ENCODE results near the gene ZNF800. TPM values are rescaled to one million over a fixed set of nuclear protein-coding genes. Genes with fewer than 3 reads are reported as not detected.
"Not testable (repeated sequence)": the region's sequence is repeated elsewhere in the genome, so short reads cannot be mapped to it uniquely, and the experiment has no call there.

Gene ZNF800, protein sequence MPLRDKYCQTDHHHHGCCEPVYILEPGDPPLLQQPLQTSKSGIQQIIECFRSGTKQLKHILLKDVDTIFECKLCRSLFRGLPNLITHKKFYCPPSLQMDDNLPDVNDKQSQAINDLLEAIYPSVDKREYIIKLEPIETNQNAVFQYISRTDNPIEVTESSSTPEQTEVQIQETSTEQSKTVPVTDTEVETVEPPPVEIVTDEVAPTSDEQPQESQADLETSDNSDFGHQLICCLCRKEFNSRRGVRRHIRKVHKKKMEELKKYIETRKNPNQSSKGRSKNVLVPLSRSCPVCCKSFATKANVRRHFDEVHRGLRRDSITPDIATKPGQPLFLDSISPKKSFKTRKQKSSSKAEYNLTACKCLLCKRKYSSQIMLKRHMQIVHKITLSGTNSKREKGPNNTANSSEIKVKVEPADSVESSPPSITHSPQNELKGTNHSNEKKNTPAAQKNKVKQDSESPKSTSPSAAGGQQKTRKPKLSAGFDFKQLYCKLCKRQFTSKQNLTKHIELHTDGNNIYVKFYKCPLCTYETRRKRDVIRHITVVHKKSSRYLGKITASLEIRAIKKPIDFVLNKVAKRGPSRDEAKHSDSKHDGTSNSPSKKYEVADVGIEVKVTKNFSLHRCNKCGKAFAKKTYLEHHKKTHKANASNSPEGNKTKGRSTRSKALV
- 20.3 and 21.4 TPM in 2 replicates for total RNA-seq (2014; rRNA removed; shearing (Covaris generic))
- polyA plus RNA-seq (2014; cell fraction: nucleus; rRNA removed), result 9.6 and 13.4 TPM in 2 replicates

DNA sequence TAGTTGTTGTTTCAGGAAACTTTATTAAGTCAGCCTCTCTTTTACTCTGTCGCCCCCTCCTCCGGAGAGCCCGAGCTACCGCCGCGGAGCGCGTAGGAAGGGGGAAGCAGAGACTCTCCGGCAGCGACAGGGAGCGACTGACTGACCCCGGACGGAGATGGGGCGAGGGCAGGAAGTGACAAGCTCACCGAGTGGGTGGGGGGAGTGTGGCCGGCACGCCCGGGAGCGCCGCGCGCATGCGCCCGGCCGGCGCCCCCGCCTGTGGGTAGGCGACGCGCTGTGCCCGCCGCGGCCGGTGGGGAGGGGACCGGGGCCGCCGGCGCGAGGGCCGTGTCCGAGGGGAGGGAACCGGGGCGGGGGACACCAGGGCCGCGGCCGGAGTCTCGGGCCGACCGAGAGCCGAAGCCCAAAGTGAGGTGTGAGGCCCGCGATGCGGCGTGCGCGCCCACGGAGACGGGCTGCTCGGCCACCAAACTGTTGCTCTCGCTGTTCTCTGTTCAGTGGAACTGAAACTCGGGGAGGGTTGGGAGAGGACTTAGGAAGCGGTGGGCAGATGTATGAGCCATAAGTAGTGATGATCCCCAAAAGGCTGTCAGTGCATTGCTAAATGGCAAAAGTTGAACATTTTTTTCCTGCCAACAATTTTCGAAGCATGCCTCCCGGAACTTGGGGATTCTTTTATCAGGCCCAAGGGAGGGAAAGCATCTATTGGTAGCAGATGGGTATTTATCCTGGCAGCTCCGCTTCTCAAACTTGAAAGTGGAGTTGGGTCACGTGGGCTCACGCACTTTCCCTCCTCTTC is at the start of gene ZNF800:
ZNF800 (minus strand) TSS at position 143 of the 802 bp plus-strand sequence. CDS start 1,151 bp downstream, outside the sequence.
- peak; percentile 84 for DNase-seq (ENCODE audit: extremely low read depth, low read depth)

DNA sequence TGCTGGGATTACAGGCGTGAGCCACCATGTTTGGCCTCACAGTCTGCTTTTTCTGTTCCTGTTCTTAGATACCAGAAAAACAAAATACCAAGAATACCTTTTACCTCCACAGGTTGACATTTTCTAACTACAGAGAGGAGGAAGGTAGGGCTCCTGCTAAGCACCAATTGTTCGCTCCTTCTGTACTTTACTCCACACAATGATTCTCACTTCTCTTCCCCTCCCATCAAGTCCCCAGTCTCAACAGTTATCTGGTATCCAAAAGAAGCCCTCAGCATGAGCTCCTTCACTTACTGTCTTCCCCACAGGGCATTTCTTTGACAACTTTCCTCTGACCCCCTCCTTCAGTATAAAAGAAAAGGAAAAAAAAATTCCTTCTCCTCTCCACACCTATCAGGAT is 47.7 kb upstream of the ZNF800 start:
- no peak for DNase-seq (ENCODE audit: extremely low read depth, low read depth)

DNA sequence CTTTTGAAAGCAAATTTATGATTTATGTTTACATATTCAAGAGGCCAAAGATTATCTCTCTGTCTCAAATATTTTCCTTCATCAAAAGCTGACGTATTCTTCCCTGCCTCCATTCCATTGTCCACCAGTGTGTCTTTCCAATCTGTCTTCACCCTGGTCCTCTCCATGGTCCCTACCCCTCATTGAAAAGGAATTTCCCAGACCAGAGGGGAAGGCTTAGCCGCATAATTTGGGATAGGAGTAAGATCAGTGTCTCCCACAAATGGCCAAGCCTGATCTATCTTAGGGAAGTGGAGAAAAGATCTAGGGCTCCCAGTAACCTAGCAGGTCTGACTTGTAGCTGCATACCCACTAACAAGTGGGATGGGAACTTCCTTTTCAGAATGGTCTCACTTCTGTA is 46.3 kb upstream of the ZNF800 start:
- DNase-seq (ENCODE audit: extremely low read depth, low read depth), result no peak

DNA sequence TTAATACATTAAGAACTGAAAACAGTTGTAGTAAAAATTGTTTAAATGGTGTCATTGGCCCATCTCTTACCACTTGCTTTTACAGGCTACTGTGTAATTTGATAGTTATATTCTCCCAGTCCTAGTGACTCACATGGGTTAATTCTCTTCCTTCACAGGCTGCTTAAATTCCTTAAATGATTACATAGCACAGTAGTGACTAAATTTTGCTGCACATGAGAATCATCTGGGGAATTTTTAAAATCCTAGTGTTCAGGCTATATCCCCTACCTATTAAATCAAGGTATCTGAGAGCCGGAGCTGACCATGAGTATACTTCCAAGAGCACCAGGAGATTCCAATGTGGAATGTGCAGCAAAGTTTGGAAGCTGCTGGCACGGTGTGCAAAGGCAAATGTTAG is 45.3 kb upstream of the ZNF800 start:
- no peak for DNase-seq (ENCODE audit: extremely low read depth, low read depth)

DNA sequence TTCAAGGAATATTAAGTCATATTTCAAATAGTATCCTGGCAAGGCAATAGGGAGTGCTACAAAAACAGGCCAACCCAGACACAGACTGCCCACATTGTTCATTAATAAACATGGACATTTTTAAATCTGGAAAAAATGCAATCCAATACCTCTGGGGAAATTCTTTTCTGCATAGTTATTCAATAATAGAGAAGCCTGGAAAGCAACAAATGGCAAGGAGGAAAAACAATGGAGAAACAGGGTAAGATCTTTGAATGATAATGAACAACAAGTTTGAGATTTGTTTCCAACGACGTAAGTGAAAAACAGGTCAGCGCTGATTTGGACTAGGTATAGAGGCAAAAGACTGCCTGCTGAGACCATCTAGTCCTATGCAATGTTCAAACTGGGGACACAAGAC is 44.7 kb upstream of the ZNF800 start:
- DNase-seq (ENCODE audit: extremely low read depth, low read depth), result no peak

DNA sequence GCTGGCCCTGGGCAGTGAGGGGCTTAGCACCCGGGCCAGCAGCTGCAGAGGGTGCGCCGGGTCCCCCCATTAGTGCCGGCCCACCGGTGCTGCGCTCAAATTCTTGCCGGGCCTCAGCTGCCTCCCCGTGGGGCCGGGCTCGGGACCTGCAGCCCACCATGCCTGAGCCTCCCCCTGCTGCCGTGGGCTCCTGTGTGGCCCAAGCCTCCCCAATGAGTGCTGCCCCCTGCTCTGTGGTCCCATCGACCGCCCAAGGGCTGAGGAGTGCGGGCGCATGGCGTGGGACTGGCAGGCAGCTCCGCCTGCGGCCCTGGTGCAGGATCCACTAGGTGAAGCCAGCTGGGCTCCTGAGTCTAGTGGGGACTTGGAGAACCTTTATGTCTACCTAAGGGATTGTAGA is 36.8 kb upstream of the ZNF800 start:
- not testable (repeated sequence) for DNase-seq (ENCODE audit: extremely low read depth, low read depth)

DNA sequence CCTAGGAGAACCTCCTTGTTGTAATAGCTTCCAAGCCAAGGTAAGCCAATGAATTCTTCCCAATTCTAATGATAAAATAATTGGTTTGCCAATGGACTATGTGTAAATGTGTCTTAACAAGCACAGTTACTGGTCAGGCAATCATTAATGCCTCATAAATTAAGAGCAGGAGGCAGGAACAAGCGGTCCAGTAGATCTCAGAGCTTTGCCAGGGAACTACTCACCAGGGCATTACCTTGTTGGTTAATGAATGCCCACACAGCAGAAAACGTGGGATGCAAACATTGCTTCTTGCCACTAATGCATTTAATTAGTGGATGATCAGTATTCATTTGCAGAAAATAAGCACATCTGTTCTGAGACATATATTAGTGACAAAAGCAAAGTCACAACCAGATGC is 26.7 kb upstream of the ZNF800 start:
- DNase-seq (ENCODE audit: extremely low read depth, low read depth), result no peak

DNA sequence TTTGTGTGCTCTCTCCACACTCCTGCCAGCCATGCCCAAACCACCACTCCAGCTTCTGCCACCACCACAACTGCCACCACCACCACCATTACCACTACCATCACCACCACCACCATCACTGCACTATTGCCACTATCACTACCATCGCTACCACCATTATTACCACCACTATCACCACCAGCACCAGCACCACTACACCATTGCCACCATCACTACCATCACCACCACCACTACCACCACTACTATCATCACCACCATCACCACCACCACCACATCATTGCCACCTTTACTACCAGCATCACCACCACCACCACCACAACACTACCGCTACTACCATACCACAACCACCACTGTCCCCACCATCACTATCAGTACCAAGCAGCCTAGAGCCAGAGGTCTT is 26.0 kb upstream of the ZNF800 start:
- DNase-seq (ENCODE audit: extremely low read depth, low read depth), result no peak

DNA sequence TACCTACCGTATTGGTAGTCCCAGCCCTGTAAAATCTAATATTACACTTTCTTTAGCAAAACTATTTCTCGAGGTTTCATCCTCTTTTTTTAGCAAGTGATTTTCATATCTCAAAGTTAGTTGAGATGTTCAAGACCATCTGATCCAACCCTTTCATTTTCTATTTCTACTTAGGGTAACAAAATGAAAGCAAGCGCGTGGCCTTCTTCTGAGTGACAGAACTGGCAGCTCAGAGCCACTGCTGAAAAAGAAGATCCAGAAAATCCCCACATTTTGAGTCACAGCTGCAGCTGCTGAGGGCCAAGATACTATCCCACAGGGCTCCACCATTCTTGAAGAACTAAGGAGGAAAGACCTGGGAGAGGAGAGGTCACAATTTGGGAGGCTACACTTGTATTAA is 24.8 kb upstream of the ZNF800 start:
- no peak for DNase-seq (ENCODE audit: extremely low read depth, low read depth)

DNA sequence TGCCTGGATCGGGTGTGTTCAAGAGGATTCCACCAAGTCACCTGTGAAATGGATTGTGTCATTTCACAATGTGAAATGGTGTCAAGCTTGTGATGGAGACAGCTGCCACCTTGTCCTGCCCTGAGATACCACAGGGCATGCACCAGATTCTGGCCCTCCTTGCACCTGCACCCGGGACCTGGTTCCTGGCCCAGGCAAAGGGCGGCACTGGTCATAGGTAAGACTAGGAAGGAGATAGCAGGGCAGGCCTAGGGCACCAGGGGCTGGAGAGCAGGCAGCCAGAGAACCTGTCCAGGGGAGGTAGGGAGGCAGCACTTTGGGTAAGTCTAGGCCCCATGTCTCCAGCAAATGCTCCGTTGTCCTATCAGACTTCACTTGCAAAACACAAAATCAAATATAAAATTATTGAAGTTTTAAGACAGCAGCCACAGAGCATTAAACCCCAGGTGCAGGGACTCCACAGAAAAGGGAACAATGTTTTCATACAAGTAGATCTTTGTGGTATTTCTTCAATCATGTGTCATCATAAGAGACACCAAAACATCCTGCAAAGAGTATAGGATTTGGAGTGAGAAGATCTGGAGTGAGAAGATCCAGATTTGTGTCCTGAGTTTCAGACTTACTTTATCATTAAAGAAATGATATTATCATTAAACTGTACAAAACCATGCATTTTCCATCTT is 22.7 kb upstream of the ZNF800 start:
- DNase-seq (ENCODE audit: extremely low read depth, low read depth), result no peak

DNA sequence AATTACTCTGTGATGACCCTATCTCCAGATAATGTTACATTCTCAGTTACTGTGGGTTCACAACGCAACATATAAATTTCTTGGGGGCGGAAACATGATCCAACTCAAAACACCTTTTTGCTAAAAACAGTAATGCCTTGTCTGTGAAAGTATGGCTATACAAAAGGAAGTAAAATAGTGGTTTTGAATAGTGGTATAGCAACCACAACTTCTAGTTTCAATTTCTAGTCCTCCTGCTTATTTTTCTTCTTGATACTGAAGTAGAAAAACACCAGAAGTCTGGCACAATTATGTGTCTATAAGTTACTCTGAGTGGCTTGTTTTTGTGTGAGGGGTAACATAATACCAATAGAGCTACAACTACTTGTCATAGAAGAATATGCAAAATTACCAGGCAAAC is 21.5 kb upstream of the ZNF800 start:
- no peak for DNase-seq (ENCODE audit: extremely low read depth, low read depth)

DNA sequence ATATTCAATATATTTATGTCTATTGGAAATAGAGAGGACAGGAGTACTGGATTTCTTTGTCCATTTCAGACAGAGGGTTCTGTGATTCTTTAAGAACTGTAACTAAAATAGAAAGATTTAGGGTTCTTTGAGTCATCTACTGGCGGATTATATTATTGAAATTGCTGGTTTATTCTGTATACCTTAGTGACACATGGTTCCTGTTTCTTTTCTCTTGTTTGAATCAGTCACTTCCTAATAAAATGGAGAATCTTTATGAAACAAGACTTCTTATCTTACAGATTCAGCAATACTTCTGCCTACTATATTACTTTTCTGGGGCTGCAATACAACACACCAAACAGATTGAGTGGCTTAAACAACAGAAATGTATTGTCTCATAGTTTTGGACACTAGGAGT is 20.8 kb upstream of the ZNF800 start:
- DNase-seq (ENCODE audit: extremely low read depth, low read depth), result no peak

DNA sequence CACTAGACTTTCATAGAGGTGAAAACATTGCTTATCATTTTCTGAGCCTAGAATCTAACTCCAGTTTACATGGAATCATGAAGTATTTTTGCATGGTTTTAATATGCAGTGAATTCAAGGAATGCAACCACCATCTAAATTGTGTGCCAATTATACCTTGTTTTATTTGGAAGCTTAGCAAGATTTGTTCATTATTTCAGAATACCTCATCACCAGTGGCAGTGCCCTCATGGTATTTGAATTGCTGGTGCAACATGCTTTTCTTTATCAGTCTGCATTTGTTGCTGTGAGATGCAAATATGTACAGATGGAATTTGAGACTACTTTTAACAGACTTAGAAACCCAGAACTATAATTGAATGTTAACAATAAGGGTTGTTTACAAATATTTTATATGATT is 18.7 kb upstream of the ZNF800 start:
- DNase-seq (ENCODE audit: extremely low read depth, low read depth), result no peak

DNA sequence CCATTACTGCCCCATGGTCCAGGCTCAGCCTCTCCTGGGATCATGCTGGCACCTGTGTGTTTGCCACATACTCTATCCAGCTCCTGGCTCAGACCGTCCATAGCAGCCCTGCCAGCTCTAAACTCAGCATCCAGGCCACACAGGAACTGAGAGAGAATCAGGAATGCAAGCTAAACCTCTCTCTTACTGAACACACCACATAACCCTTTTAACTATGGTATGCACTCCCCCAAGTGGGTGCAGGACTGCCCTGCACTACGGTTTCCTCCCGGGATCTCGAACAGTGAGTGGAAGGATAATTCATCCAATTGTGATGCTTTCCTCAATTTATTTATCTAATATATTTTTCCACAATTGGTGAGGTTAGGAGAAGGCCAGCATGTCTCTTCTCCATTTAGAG is 17.1 kb upstream of the ZNF800 start:
- DNase-seq (ENCODE audit: extremely low read depth, low read depth), result no peak

DNA sequence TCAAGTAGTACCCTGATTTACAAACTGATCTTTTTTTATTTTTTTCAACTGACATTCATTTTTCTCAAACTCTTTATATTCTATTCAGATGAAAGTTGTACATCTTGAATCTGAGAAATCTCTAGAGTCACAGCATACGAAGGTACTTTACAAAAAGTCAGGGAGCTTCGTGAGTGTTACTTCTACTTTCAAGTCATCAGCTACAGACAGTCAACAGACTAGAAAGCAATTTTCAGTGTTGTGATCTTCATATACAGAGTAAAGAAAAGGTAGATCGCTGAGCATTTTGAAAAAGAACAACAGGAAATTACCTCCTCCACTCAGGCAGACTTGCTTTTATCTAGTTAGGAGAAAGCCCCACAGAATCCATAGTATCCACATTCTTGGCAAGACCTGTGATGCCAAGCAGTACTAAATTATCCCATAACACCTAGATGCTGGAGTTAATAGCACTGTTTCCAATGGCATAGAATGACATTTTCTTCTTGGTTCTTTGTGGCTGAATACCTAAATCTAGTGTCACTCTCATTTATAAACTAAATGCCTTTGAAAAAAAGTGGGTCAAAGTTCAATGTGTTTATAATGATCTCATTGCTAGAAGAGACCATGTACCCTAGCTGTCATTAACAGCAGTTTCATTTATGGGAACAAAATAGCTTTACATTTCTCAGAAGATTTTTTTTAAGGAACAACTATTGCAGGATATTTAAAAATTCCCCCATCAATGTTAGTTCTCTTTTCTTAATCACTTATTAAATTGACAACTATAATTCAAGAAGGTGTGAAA is 12.0 kb upstream of the ZNF800 start:
- no peak for DNase-seq (ENCODE audit: extremely low read depth, low read depth)

DNA sequence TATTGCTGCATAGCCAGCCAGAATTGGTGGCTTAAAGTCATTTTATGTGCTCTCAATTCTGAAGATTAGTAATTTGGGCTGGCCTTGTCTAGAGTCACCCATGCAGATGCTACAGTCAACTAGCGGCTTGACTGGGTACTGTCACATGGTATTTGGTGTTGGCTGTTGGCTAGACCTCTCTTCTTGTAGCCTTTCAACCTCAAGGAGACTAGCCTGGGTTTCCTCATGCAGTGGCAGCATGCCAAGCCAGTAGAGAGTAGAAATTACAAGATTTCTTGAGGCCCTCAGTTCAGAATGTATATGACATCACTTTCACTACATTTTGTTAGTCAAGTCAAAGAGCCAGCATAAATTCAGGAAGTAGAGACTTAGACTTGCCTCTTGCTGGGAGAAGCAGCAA is 3.7 kb upstream of the ZNF800 start:
- DNase-seq (ENCODE audit: extremely low read depth, low read depth), result no peak

DNA sequence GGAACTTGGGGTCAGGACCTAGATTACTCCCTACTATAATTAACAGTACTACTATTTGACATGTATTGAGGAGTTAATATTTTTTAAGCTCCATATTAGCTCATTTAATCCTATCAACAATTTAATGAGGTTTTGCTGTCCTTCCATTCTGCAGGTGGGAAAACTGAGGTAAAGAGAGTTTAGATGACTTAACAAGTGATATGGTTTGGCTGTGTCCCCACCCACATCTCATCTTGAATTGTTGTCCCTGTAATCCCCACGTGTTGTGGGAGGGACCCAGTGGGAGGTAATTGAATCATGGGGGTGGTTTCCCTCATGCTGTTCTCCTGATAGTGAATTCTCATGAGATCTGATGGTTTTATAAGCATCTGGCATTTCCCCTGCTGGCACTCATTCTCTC is 2.6 kb upstream of the ZNF800 start:
- DNase-seq (ENCODE audit: extremely low read depth, low read depth), result not testable (repeated sequence)

DNA sequence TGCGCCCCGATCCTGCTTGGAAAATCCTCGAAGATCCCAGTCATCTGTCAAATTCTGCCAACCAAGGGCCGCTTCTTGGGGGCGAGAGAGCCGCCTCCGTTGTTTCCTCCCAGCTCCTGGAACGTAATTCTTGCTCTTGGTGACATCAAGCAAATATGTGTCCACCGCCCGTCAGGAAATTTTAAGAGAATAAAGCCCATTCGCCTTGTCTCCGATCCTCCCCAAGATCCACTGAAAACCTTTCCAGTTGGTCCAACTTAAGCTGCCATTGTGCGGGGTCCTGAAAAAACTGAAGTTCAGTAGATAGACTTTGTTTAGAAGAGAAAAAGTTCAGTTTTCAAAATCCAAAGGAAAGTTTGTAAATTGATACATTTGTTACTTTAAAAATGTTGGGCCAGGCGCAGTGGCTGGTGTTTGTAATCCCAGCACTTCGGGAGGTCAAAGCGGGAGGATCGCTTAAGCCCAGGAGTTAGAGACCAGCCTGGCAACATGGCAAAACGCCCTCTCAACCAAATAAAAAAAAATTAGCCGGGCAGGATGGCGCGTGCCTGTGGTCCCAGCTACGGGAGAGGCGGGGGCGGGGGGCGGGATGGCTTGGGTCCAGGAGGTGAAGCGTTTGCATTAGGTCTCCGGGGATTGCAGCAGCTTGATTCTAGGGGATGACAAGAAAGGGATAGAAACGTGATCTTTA is 1.0 kb upstream of the ZNF800 start:
- no peak for DNase-seq (ENCODE audit: extremely low read depth, low read depth)

DNA sequence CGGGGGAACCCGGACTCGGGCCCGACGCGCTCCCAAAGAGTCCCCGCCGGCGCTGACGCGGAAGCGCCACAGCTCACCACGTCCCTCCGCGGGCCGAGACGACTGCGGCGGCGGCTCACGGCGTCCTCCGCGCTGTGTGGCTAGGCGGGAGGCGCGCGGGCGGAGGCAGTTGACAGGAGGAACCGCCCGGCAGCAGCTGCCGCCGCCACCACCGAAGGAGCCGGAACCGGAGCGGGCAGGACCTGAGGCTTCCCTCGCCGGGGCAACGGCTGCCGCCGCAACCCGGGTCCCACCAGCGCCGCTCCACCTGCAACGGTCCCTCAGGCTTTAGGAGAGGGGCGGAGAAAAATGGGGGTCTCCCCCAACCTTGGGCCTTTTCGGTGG is 334 bp downstream of the ZNF800 start:
- DNase-seq (ENCODE audit: extremely low read depth, low read depth), result peak; percentile 31
